ENCODE data around the gene C1orf21.

The C1orf21 gene

GRCh38 chr1:184416946-184417345 lies 30.1 kb downstream of the C1orf21 start:
- DNase-seq = no peak

GRCh38 chr1:184417916-184418315 lies 31.1 kb downstream of the C1orf21 start:
- DNase-seq = no peak

- no peak for DNase-seq
Observed at GRCh38 chr1:184418652-184419349, 32.0 kb downstream of the C1orf21 start.

- DNase-seq = no peak
Observed at GRCh38 chr1:184419350-184420161, 32.7 kb downstream of the C1orf21 start.

- DNase-seq = no peak
Observed at GRCh38 chr1:184422490-184423233, 35.8 kb downstream of the C1orf21 start.

- DNase-seq = no peak
Observed at GRCh38 chr1:184423649-184424048, 36.8 kb downstream of the C1orf21 start.

GRCh38 chr1:184424157-184424556 lies 37.3 kb downstream of the C1orf21 start:
- DNase-seq = no peak

GRCh38 chr1:184424945-184425344 lies 38.1 kb downstream of the C1orf21 start:
- DNase-seq = no peak

- no peak for DNase-seq
Observed at GRCh38 chr1:184425449-184426277, 38.8 kb downstream of the C1orf21 start.

- DNase-seq = no peak
Observed at GRCh38 chr1:184426278-184426674, 39.4 kb downstream of the C1orf21 start.

- DNase-seq = no peak
Observed at GRCh38 chr1:184427722-184428121, 40.9 kb downstream of the C1orf21 start.

- DNase-seq = no peak
Observed at GRCh38 chr1:184428604-184429003, 41.8 kb downstream of the C1orf21 start.

GRCh38 chr1:184429335-184429734 lies 42.5 kb downstream of the C1orf21 start:
- peak in 1 of 2 experiments; percentile 35 for DNase-seq

- DNase-seq = no peak
Observed at GRCh38 chr1:184433956-184434502, 47.2 kb downstream of the C1orf21 start.

- DNase-seq = no peak
Observed at GRCh38 chr1:184437291-184437690, 50.5 kb downstream of the C1orf21 start.

GRCh38 chr1:184438363-184438762 lies 51.5 kb downstream of the C1orf21 start:
- DNase-seq = no peak

- no peak for DNase-seq
Observed at GRCh38 chr1:184442260-184442659, 55.4 kb downstream of the C1orf21 start.

GRCh38 chr1:184443201-184443600 lies 56.4 kb downstream of the C1orf21 start:
- DNase-seq = no peak

GRCh38 chr1:184443624-184444023 lies 56.8 kb downstream of the C1orf21 start:
- no peak for DNase-seq

- no peak for DNase-seq
Observed at GRCh38 chr1:184445997-184446396, 59.2 kb downstream of the C1orf21 start.

- DNase-seq = no peak
Observed at GRCh38 chr1:184447651-184448185, 60.9 kb downstream of the C1orf21 start.

- no peak for DNase-seq
Observed at GRCh38 chr1:184449916-184450315, 63.1 kb downstream of the C1orf21 start.

All from NCI-H524 (cell line).